Stimulated activated CD4-positive, alpha-beta T cell treated with anti-CD3 and anti-CD28 coated beads, Interleukin-4, amount 100 ng/mL, for 4 hours (primary cell): Measurements from ENCODE around the gene HSDL2.

ENCODE experiments used
- DNase-seq, 2 experiments: peaks; one replicate each; pipeline ENCODE4 v3.0.0-alpha.2; 2020

HSDL2 gene

GRCh38 chr9:112465352-112465751, 85.4 kb downstream of the HSDL2 start:
- DNase-seq = no peak

GRCh38 chr9:112472996-112473395, 93.1 kb downstream of the HSDL2 start:
- DNase-seq = no peak

- no peak for DNase-seq
These were observed 94.1 kb downstream of the HSDL2 start for GRCh38 chr9:112473986-112474385.

- DNase-seq = no peak
These were observed 95.4 kb downstream of the HSDL2 start for GRCh38 chr9:112475318-112475717.

GRCh38 chr9:112477330-112477729, 97.4 kb downstream of the HSDL2 start:
- DNase-seq = no peak

GRCh38 chr9:112479221-112479620, 99.3 kb downstream of the HSDL2 start:
- no peak for DNase-seq

- no peak for DNase-seq
These were observed 104.7 kb downstream of the HSDL2 start for GRCh38 chr9:112484607-112485006.

- no peak for DNase-seq
These were observed 105.7 kb downstream of the HSDL2 start for GRCh38 chr9:112485574-112485973.

GRCh38 chr9:112486221-112487007, 106.5 kb downstream of the HSDL2 start, which contains the start of gene KIAA1958:
Gene KIAA1958 (plus strand): TSS chr9:112486827. CDS start chr9:112574081, 87,254 bp downstream.
- DNase-seq = peak; percentile 81

GRCh38 chr9:112487008-112487798, 107.3 kb downstream of the HSDL2 start:
- DNase-seq = peak; percentile 45 to 60

GRCh38 chr9:112487799-112488340, 108.0 kb downstream of the HSDL2 start:
- no peak for DNase-seq

- no peak for DNase-seq
These were observed 109.2 kb downstream of the HSDL2 start for GRCh38 chr9:112489039-112489546.

- DNase-seq = no peak
These were observed 110.2 kb downstream of the HSDL2 start for GRCh38 chr9:112489876-112490666.

- no peak for DNase-seq
These were observed 113.7 kb downstream of the HSDL2 start for GRCh38 chr9:112493393-112494137.

- DNase-seq = no peak
These were observed 114.2 kb downstream of the HSDL2 start for GRCh38 chr9:112494153-112494552.

GRCh38 chr9:112495614-112496013, 115.7 kb downstream of the HSDL2 start:
- DNase-seq = no peak

GRCh38 chr9:112496074-112496722, 116.3 kb downstream of the HSDL2 start:
- DNase-seq = no peak

- DNase-seq = no peak
These were observed 120.9 kb downstream of the HSDL2 start for GRCh38 chr9:112500842-112501241.

GRCh38 chr9:112501287-112501686, 121.4 kb downstream of the HSDL2 start:
- DNase-seq = no peak

GRCh38 chr9:112502175-112502946, 122.5 kb downstream of the HSDL2 start:
- no peak for DNase-seq

- no peak for DNase-seq
These were observed 123.3 kb downstream of the HSDL2 start for GRCh38 chr9:112503170-112503569.
